SU-DHL-6 (cell line): Measurements from ENCODE around the gene TBC1D3E.
"Not testable (repeated sequence)": the region's sequence is repeated elsewhere in the genome, so short reads cannot be mapped to it uniquely, and the experiment has no call there.

Experiments
- CTCF ChIP-seq: fragments of 200-600 bp; sonication (generic); IDR thresholded peaks from one replicate; pipeline ENCODE4 v1.5.1; 2017; ENCODE audit warnings: antibody characterized with exemption, mild to moderate bottlenecking, low read length, moderate library complexity; ENCODE audit not compliant: insufficient read depth, poor library complexity, severe bottlenecking
- EZH2phosphoT487 ChIP-seq: fragments of 200-600 bp; sonication (generic), shearing (Covaris generic); conservative IDR thresholded peaks from 2 replicates; pipeline ENCODE4 v1.6.1; 2018; ENCODE audit warnings: mild to moderate bottlenecking, antibody characterized with exemption, low read length, moderate library complexity, mixed read lengths

DNA sequence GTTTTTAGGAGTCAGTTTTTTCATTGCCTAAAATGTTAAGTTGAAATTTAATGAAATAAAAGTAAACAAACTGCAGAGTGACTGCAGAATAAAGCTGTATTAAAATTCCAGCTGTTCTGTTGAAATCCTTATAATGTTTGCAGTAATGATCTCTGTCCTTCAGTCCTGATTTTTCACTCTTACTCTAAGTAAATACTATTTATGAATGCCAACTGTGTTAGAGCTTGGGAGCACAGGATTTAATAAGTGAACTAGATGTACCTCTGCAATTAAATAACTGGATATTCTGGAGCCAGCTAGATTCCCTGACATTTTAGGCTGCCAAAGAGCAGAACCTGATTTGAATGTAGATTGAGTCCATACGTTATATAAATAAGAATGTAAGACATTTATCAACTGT, 7.9 kb upstream of the TBC1D3E start:
- TF ChIP-seq CTCF, EZH2phosphoT487: not testable (repeated sequence)
